Upper lobe of right lung (tissue), 1 donor: Measurements from ENCODE around the gene SLAIN1. TPM values are rescaled to one million over a fixed set of nuclear protein-coding genes. Genes with fewer than 3 reads are reported as not detected.
A peak's percentile ranks its signal among the peaks of the same experiment; 100 is the strongest.

Experiments used
- ATAC-seq: fragments of 200-7000 bp; cut with Tn5 transposase; one replicate; pipeline ENCODE4 v1.9.1; 2020; ENCODE audit warnings: mild to moderate bottlenecking, moderate library complexity
- DNase-seq: peaks from one replicate; pipeline ENCODE4 v3.0.0-alpha.2; 2020
- H3K27ac ChIP-seq: fragments of 200-600 bp; one replicate; pipeline ENCODE4 v1.8.0; 2022
- H3K27me3 ChIP-seq: fragments of 200-600 bp; one replicate; pipeline ENCODE4 v1.8.0; 2022; ENCODE audit warnings: mild to moderate bottlenecking
- H3K36me3 ChIP-seq: fragments of 200-600 bp; one replicate; pipeline ENCODE4 v1.8.0; 2022
- H3K4me1 ChIP-seq: fragments of 200-600 bp; one replicate; pipeline ENCODE4 v1.8.0; 2022
- H3K4me3 ChIP-seq: fragments of 200-600 bp; one replicate; pipeline ENCODE4 v1.8.0; 2022; ENCODE audit warnings: mild to moderate bottlenecking
- H3K9me3 ChIP-seq: fragments of 200-600 bp; one replicate; pipeline ENCODE4 v1.8.0; 2022
- CTCF ChIP-seq: fragments of 200-600 bp; IDR thresholded peaks from one replicate; pipeline ENCODE4 v1.8.0; 2022; ENCODE audit warnings: antibody characterized with exemption
- intact Hi-C: fragments of 100-400 bp; cut with DNase I; formaldehyde crosslinking; loops from one replicate; pipeline ENCODE4 v1.11.0; 2022
- total RNA-seq: library from RNA; stranded (reverse); fragmentation: NEBNext Ultra II Directional; extraction: Animal tissue kit (Norgen Biotek cat#: 25700); gene quantifications from one replicate; pipeline ENCODE4 v1.2.1, GENCODE V29; 2021
- donor health status: DM: no; HTN: yes; CAD: no; lungs with severe emphysema.

SLAIN1 gene
- total RNA-seq, 1 donor from 2014 or later, result 16.4 TPM

GRCh38 chr13:77693449-77693940 lies 4.0 kb upstream of the SLAIN1 start:
- no peaks in the 10 kb centered on the region for H3K4me1 ChIP-seq
- H3K27ac ChIP-seq, result no peak overlapping the region
- intact Hi-C loops, result no loop called here
- ATAC-seq (no peak), DNase-seq (no peak)
- TF ChIP-seq CTCF, result no peak
- H3K36me3 ChIP-seq, result no peaks in the 10 kb centered on the region
- H3K4me3 ChIP-seq, result no peak overlapping the region
- H3K9me3 ChIP-seq, result no peaks in the 10 kb centered on the region
- no peaks in the 10 kb centered on the region for H3K27me3 ChIP-seq

- Histone ChIP-seq H3K27me3 (no peaks in the 10 kb centered on the region), H3K36me3 (no peaks in the 10 kb centered on the region), H3K4me3 (peak overlapping the region; percentile 66), H3K27ac (peak overlapping the region; percentile 38), H3K9me3 (no peaks in the 10 kb centered on the region), H3K4me1 (peaks cover 7% of the 10 kb centered on the region)
- DNase-seq (no peak), ATAC-seq (no peak)
- intact Hi-C loops, result no loop called here
- no peak for TF ChIP-seq CTCF
Measured at GRCh38 chr13:77696006-77696878, 1.2 kb upstream of the SLAIN1 start.

GRCh38 chr13:77696879-77697216 lies 639 bp upstream of the SLAIN1 start:
- peak overlapping the region; percentile 66 for H3K4me3 ChIP-seq
- ATAC-seq (no peak), DNase-seq (no peak)
- H3K36me3 ChIP-seq, result no peaks in the 10 kb centered on the region
- peaks cover 7% of the 10 kb centered on the region for H3K4me1 ChIP-seq
- no peaks in the 10 kb centered on the region for H3K9me3 ChIP-seq
- intact Hi-C loops, result no loop called here
- H3K27ac ChIP-seq, result peak overlapping the region; percentile 38
- no peak for TF ChIP-seq CTCF
- no peaks in the 10 kb centered on the region for H3K27me3 ChIP-seq

GRCh38 chr13:77698201-77699058 lies 943 bp downstream of the SLAIN1 start:
- H3K4me3 ChIP-seq, result peak overlapping the region; percentile 66
- DNase-seq (peak; percentile 78), ATAC-seq (peak; percentile 31)
- TF ChIP-seq CTCF, result no peak
- peaks cover 7% of the 10 kb centered on the region for H3K4me1 ChIP-seq
- no peaks in the 10 kb centered on the region for H3K9me3 ChIP-seq
- intact Hi-C loops, result no loop called here
- no peaks in the 10 kb centered on the region for H3K36me3 ChIP-seq
- H3K27me3 ChIP-seq, result no peaks in the 10 kb centered on the region
- H3K27ac ChIP-seq, result peak overlapping the region; percentile 59

GRCh38 chr13:77699059-77699680 lies 1.7 kb downstream of the SLAIN1 start:
- no peaks in the 10 kb centered on the region for H3K9me3 ChIP-seq
- no peaks in the 10 kb centered on the region for H3K27me3 ChIP-seq
- peaks cover 7% of the 10 kb centered on the region for H3K4me1 ChIP-seq
- ATAC-seq (no peak), DNase-seq (no peak)
- no peak for TF ChIP-seq CTCF
- H3K36me3 ChIP-seq, result no peaks in the 10 kb centered on the region
- H3K27ac ChIP-seq, result no peak overlapping the region
- peak overlapping the region; percentile 66 for H3K4me3 ChIP-seq
- intact Hi-C loops, result no loop called here
